Prostate gland (tissue), 2 donors: ENCODE data around the gene PDE6B.
"Not testable (repeated sequence)": the region's sequence is repeated elsewhere in the genome, so short reads cannot be mapped to it uniquely, and the experiment has no call there.

Source experiments
- POLR2A ChIP-seq: fragments of 450-650 bp; IDR thresholded peaks from one replicate; pipeline ENCODE4 v1.6.1; 2016; ENCODE audit warnings: antibody characterized with exemption, mild to moderate bottlenecking
- TF ChIP-seq, protein P1 (sequence below), 4 experiments: fragments of 200-600 bp in 2 of 4; fragments of 450-650 bp in 2 of 4; sonication (generic) in 2 of 4; IDR thresholded peaks; 1 replicate in 3 of 4; 2 replicates in 1 of 4; pipeline ENCODE4 v1.5.1; 2016 to 2019; ENCODE audit warnings: antibody characterized with exemption in 4 of 4, mild to moderate bottlenecking in 2 of 4, moderate library complexity in 2 of 4

DNA sequence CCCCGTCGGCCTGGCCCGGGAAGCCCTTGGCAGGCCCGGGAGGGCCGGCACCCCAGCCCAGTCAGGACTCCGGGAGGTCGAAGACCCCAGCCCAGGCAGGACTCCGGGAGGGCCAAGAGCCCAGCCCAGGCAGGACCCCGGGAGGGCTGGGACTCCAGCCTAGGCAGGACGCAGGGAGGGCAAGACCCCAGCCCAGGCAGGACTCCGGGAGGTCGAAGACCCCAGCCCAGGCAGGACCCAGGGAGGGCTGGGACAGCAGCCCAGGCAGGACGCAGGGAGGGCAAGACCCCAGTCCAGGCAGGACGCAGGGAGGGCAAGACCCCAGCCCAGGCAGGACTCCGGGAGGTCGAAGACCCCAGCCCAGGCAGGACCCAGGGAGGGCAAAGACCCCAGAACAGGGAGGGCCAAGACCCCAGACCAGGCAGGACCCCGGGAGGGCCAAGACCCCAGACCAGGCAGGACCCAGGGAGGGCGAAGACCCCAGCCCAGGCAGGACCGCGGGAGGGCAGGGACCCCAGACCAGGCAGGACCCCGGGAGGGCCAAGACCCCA is 80.8 kb downstream of the PDE6B start:
- TF ChIP-seq, protein P1, sequence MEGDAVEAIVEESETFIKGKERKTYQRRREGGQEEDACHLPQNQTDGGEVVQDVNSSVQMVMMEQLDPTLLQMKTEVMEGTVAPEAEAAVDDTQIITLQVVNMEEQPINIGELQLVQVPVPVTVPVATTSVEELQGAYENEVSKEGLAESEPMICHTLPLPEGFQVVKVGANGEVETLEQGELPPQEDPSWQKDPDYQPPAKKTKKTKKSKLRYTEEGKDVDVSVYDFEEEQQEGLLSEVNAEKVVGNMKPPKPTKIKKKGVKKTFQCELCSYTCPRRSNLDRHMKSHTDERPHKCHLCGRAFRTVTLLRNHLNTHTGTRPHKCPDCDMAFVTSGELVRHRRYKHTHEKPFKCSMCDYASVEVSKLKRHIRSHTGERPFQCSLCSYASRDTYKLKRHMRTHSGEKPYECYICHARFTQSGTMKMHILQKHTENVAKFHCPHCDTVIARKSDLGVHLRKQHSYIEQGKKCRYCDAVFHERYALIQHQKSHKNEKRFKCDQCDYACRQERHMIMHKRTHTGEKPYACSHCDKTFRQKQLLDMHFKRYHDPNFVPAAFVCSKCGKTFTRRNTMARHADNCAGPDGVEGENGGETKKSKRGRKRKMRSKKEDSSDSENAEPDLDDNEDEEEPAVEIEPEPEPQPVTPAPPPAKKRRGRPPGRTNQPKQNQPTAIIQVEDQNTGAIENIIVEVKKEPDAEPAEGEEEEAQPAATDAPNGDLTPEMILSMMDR (IDR thresholded peaks at IDR 0.05), result not testable (repeated sequence)
- TF ChIP-seq POLR2A, result not testable (repeated sequence)
